Spinal cord (tissue), 10 donors: ENCODE measurements around the gene CABP4. TPM values are rescaled to one million over a fixed set of nuclear protein-coding genes. Genes with fewer than 3 reads are reported as not detected.
"Not testable (repeated sequence)": the region's sequence is repeated elsewhere in the genome, so short reads cannot be mapped to it uniquely, and the experiment has no call there.

Experiments
- DNase-seq, 6 donors: peaks; one replicate each; pipeline versions ENCODE4 v3.0.0 to v3.0.0-alpha.2; 2013 to 2015; ENCODE audit warnings: low spot score in 6 of 6, low read depth in 4 of 6
- H3K27ac ChIP-seq: one replicate; pipeline ENCODE4 v1.5.1; 2013; ENCODE audit warnings: low read depth, low read length, control low read depth
- H3K27me3 ChIP-seq: one replicate; pipeline ENCODE4 v1.6.1; 2013; ENCODE audit warnings: low read length; ENCODE audit not compliant: control insufficient read depth, insufficient read depth
- H3K36me3 ChIP-seq: one replicate; pipeline ENCODE4 v1.6.1; 2013; ENCODE audit warnings: low read length; ENCODE audit not compliant: control insufficient read depth, insufficient read depth
- H3K4me1 ChIP-seq: one replicate; pipeline ENCODE4 v1.6.1; 2013; ENCODE audit warnings: low read length; ENCODE audit not compliant: control insufficient read depth, insufficient read depth
- H3K4me3 ChIP-seq: one replicate; pipeline ENCODE4 v1.5.1; 2013; ENCODE audit warnings: low read depth, low read length, control low read depth
- H3K9me3 ChIP-seq: one replicate; pipeline ENCODE4 v1.6.1; 2013; ENCODE audit warnings: low read length; ENCODE audit not compliant: control insufficient read depth, insufficient read depth
- WGBS: methylation state at CpG from one replicate; pipeline ENCODE4 v1.1.5; 2013; ENCODE audit warnings: missing lambda C conversion rate; ENCODE audit not compliant: insufficient coverage; 5-methylcytosine and 5-hydroxymethylcytosine counted together
- polyA plus RNA-seq, 2 donors: library from polyadenylated mRNA; unstranded; fragments of 120-200 nt; gene quantifications; one replicate each; pipeline ENCODE4 v1.2.1, GENCODE V29; 2013; ENCODE audit not compliant: insufficient read length in 2 of 2
- total RNA-seq, 2 donors: library from RNA; depleted of rRNA in 1 of 2; stranded (reverse); fragments of 120-200 nt in 1 of 2; fragments of >200 nt in 1 of 2; gene quantifications; one replicate each; pipeline versions ENCODE4 v1.2.3 to v1.2.4, GENCODE V29; 2013 to 2014
- donor health status: healthy.

The CABP4 gene
- total and polyA plus RNA-seq, 4 donors, result 0.30 to 0.67 (median 0.46) TPM

- Histone ChIP-seq H3K27me3 (no peaks in the 10 kb centered on the region), H3K36me3 (peaks cover 19% of the 10 kb centered on the region), H3K4me3 (no peak overlapping the region), H3K4me1 (peaks cover 49% of the 10 kb centered on the region), H3K27ac (no peak overlapping the region), H3K9me3 (no peaks in the 10 kb centered on the region)
- DNase-seq, result no peak
- 72% methylated on average over 2 of the region's 5 CpGs for WGBS
These were observed 11.2 kb downstream of the CABP4 start for GRCh38 chr11:67466367-67466766.

DNA sequence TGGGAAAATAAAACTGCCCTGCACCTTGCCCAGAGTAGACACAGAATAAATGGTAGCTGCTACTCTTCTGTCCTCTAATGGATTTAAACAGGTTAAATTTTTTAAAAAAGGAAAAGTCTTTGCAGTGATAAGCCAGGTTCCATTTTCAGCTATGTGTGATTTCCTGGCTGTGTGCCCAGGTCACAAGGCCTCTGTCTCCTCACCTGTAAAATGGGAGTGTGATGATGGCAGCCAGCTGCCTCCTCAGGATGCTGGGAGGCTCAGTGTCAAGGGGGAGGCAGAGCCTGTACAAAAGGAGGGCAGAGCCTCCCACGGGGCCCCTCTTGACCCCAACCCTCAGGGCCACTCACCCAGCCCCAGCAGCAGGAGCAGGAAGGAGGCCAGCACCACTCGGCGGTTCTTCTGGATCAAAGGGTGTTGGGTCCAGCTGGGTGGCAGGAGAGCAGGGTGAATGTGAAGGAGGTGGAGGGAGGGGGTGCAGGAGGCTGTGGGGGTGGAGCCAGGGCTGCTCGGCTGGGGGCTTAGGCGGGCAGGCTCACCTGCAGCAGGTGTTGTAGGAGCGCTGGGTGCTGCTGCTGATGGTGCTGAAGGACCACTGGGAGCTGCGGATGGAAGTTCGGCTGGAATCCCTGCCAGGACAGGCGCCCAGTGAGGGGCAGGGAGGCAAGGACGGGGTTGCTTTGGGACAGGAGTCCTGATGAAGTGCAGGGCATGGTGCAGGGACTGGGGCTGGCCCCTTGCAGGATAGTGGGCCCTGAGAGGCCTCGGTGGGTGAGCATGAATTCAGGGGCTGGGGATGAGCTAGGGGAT is 12.0 kb downstream of the CABP4 start:
- Histone ChIP-seq H3K36me3 (peaks cover 19% of the 10 kb centered on the region), H3K9me3 (no peaks in the 10 kb centered on the region), H3K27ac (no peak overlapping the region), H3K27me3 (no peaks in the 10 kb centered on the region), H3K4me1 (peaks cover 49% of the 10 kb centered on the region), H3K4me3 (no peak overlapping the region)
- 90% methylated on average over 10 of the region's 11 CpGs for WGBS
- no peak for DNase-seq

- Histone ChIP-seq H3K9me3 (no peaks in the 10 kb centered on the region), H3K36me3 (peaks cover 19% of the 10 kb centered on the region), H3K27me3 (no peaks in the 10 kb centered on the region), H3K4me1 (peaks cover 49% of the 10 kb centered on the region), H3K4me3 (peak overlapping the region; percentile 76), H3K27ac (no peak overlapping the region)
- 45% methylated on average over 1 of the region's 5 CpGs for WGBS
- no peak for DNase-seq
These were observed 12.9 kb downstream of the CABP4 start for GRCh38 chr11:67468056-67468455.

DNA sequence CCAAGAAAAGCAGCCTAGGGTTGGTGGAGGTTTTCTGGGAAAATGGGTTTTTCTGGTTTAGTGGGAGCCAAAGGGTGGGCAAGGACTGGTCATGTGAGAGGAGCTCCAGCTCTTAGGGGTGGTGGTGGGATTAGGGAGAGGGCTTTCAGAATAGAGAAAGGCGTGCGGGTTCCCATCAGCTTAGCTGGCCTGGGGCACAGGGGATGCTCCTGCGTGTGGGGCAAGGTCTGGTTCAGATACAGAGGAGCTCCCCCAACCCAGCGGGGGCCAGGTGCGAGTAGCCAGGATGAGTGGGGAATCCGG is 13.3 kb downstream of the CABP4 start:
- no peaks in the 10 kb centered on the region for H3K9me3 ChIP-seq
- 0% methylated on average over 6 of the region's 6 CpGs for WGBS
- H3K4me1 ChIP-seq, result peaks cover 49% of the 10 kb centered on the region
- H3K4me3 ChIP-seq, result peak overlapping the region; percentile 76
- H3K27ac ChIP-seq, result peak overlapping the region; percentile 62
- DNase-seq, result no peak
- peaks cover 19% of the 10 kb centered on the region for H3K36me3 ChIP-seq
- H3K27me3 ChIP-seq, result no peaks in the 10 kb centered on the region

DNA sequence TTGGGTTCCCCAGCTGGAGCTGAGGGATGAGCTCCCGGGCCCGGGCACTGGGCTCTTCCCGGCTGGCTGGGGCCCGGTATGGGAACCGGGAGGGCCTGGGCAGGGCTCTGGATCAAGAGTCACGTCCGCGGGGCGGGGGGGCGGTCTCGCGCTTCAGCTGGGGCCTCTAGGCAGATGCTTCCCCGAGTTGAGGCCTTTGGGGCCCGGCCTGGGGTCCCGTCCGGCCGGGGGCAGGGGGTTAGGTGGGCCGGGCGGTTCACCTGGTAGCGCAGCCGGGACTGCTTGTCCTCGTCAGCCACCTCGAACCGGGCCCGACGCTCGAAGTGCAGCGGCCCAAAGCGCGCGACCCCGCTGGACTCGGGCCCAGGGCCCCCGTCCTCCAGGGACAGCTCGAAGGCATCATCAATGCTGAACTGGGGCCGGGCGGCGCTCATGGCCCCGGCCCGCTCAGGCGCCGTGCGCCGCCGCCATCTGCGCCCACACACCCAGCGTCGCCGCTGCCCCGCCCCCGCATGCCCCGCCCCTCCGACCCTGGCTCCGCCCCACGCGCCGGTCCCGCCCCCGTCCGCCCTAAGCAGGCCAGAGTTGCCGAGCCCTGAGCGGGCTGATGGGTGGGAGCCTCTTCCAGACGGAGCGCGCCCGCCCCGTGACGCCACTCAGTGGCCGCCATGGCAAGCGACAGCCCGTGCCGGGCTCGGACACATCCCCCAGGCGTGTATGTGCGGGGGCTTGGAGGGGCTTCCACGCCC is 13.8 kb downstream of the CABP4 start, which contains the start of gene TMEM134:
TSS of gene TMEM134 (minus strand) at position 493 of the 749 bp plus-strand sequence. CDS start at position 434, 59 bp downstream.
- Histone ChIP-seq H3K27ac (peak within 1 kb of the TSS; percentile 89), H3K9me3 (no peaks in the 10 kb centered on the region), H3K27me3 (no peaks in the 10 kb centered on the region), H3K36me3 (peaks cover 16% of the 10 kb centered on the region), H3K4me3 (peak within 1 kb of the TSS; percentile 78), H3K4me1 (peaks cover 46% of the 10 kb centered on the region)
- peak; percentile 74 to 97 (median 86) for DNase-seq
- WGBS, result under 1% methylated on average over 76 of the region's 76 CpGs

DNA sequence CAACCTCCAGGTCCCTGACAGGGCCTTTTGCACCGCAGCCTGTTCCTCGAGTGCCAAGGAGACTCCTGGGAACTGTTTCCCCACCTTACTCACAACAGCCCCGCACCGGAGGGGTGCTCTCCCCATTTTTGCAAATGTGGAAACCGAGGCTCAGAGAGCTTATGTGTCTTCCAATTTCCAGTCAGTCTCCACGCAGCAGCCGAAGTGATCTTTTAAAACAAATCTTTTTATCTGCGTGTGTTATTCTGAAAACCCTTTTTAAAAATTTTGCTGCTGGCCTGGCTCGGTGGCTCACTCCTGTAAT is 14.3 kb downstream of the CABP4 start:
- Histone ChIP-seq H3K4me3 (peak overlapping the region; percentile 78), H3K9me3 (no peaks in the 10 kb centered on the region), H3K27me3 (no peaks in the 10 kb centered on the region), H3K36me3 (peaks cover 14% of the 10 kb centered on the region), H3K27ac (peak overlapping the region; percentile 89), H3K4me1 (peaks cover 41% of the 10 kb centered on the region)
- WGBS, result 20% methylated on average over 7 of the region's 9 CpGs
- DNase-seq, result no peak

DNA sequence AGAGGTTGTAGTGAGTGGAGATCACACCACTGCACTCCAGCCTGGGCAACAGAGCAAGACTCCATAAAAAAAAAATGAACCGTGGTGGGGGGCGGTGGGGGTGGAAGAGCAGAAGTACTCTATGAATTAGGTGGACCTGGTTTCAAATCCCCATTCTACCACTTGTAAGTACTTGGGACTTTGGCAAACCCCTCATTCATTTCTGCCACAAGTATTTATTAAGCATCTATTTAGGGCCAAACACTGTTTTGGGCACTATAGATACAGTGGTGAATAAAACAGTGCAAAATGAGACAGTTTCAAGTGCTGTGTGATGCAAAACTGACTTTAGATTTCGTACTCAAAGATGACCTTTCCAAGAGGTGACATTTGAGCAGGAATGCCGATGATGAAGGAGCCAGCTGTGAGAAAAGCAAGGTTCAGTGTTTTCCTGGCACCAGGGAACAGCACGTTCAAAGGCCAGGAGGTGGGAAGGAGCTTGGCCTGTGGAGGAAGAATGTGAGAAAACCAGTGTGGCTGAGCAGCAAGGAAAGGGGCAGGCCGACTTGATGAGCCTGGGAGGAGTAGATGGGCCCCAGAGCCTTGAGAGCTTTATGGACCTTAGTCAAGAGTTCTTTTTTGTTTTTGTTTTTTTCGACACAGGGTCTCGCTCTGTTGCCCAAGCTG is 15.3 kb downstream of the CABP4 start:
- no peak for DNase-seq

DNA sequence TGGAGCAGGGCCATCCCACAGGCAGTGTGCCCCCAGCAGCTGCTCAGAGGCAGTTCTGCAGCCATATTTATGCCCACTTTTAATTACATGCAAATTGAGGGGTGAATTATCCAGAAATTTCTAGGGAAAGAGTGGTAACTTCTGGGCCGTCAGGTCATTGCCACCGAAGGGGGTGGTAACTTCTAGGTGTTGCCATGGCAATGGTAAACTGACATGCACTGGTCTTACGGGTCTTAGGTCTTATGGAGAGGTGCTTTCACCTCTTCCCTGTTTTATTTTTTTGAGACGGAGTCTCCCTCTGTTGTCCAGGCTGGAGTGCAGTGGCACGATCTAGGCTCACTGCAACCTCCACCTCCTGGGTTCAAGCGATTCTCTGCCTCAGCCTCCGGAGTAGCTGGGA is 17.7 kb downstream of the CABP4 start:
- DNase-seq, result no peak
- H3K4me1 ChIP-seq, result peaks cover 15% of the 10 kb centered on the region
- H3K36me3 ChIP-seq, result no peaks in the 10 kb centered on the region

More for the DNA sequence above, 15.3 kb downstream of the CABP4 start:
- 70% methylated on average over 4 of the region's 8 CpGs for WGBS
- Histone ChIP-seq H3K4me3 (no peak overlapping the region), H3K9me3 (no peaks in the 10 kb centered on the region), H3K27me3 (no peaks in the 10 kb centered on the region), H3K4me1 (peaks cover 32% of the 10 kb centered on the region), H3K27ac (no peak overlapping the region), H3K36me3 (peaks cover 14% of the 10 kb centered on the region)

GRCh38 chr11:67476692-67477091 is 21.5 kb downstream of the CABP4 start:
- not testable (repeated sequence) for H3K9me3 ChIP-seq, H3K4me1 ChIP-seq, H3K36me3 ChIP-seq, H3K27ac ChIP-seq, H3K27me3 ChIP-seq, DNase-seq, H3K4me3 ChIP-seq
- WGBS, result 83% methylated on average over 10 of the region's 10 CpGs

More for the DNA sequence above, 17.7 kb downstream of the CABP4 start:
- H3K27me3 ChIP-seq, result no peaks in the 10 kb centered on the region
- H3K9me3 ChIP-seq, result no peaks in the 10 kb centered on the region
- H3K4me3 ChIP-seq, result no peak overlapping the region
- 29% methylated on average over 2 of the region's 7 CpGs for WGBS
- no peak overlapping the region for H3K27ac ChIP-seq
